ENCODE results near the gene IFT80.

DNA sequence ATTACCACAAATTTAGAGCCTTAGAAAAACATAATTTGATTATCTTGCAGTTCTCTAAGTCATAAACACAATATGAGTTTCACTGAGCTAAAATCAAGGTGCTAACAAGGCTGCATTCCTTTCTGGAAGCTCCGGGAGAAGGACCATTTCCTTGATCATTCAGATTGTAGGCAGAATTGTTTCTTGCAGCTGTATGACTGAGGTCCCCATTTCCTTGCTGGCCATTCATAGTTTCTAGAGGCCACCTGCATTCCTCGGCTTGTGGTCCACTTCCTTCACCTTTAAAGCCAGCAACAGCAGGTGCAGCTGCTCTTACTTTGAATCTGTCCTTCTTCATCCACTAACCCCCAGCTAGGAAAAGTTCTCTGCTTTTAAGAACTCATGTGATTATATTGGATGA is 58.7 kb downstream of the IFT80 start:
- TF ChIP-seq, protein P1, sequence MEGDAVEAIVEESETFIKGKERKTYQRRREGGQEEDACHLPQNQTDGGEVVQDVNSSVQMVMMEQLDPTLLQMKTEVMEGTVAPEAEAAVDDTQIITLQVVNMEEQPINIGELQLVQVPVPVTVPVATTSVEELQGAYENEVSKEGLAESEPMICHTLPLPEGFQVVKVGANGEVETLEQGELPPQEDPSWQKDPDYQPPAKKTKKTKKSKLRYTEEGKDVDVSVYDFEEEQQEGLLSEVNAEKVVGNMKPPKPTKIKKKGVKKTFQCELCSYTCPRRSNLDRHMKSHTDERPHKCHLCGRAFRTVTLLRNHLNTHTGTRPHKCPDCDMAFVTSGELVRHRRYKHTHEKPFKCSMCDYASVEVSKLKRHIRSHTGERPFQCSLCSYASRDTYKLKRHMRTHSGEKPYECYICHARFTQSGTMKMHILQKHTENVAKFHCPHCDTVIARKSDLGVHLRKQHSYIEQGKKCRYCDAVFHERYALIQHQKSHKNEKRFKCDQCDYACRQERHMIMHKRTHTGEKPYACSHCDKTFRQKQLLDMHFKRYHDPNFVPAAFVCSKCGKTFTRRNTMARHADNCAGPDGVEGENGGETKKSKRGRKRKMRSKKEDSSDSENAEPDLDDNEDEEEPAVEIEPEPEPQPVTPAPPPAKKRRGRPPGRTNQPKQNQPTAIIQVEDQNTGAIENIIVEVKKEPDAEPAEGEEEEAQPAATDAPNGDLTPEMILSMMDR (IDR thresholded peaks at IDR 0.05) = no peak
- TF ChIP-seq POLR2A (IDR thresholded peaks at IDR 0.05) = no peak
